CD4-positive, CD25-positive, alpha-beta regulatory T cell (primary cell): ENCODE results near the gene NRP1. TPM values are rescaled to one million over a fixed set of nuclear protein-coding genes. Genes with fewer than 3 reads are reported as not detected.

Source experiments
- ATAC-seq, 2 donors: fragments of 150-1000 bp; cut with Tn5 transposase; one replicate each; pipeline ENCODE4 v1.10.0; 2021; ENCODE audit warnings: low read depth in 2 of 2, moderate number of reproducible peaks in 2 of 2, moderate library complexity in 1 of 2
- DNase-seq, 3 donors: peaks; one replicate each; pipeline versions ENCODE4 v3.0.0 to v3.0.0-alpha.2; 2012 to 2022; ENCODE audit warnings: mixed read lengths in 1 of 3
- H3K27ac ChIP-seq: one replicate; pipeline ENCODE4 v1.7.0; 2013; ENCODE audit warnings: mild to moderate bottlenecking, low read length; ENCODE audit not compliant: insufficient read depth, poor library complexity, severe bottlenecking
- H3K27me3 ChIP-seq: one replicate; pipeline ENCODE4 v1.7.0; 2013; ENCODE audit warnings: low read length; ENCODE audit not compliant: control insufficient read depth, insufficient read depth
- H3K36me3 ChIP-seq: one replicate; pipeline ENCODE4 v1.7.0; 2013; ENCODE audit warnings: mild to moderate bottlenecking, low read length, moderate library complexity; ENCODE audit not compliant: control insufficient read depth, insufficient read depth
- H3K4me1 ChIP-seq: 2 replicates; pipeline ENCODE4 v1.7.0; 2013; ENCODE audit warnings: mild to moderate bottlenecking, low read length; ENCODE audit not compliant: insufficient read depth, control insufficient read depth, poor library complexity, severe bottlenecking
- H3K4me3 ChIP-seq: one replicate; pipeline ENCODE4 v1.7.0; 2013; ENCODE audit warnings: low read depth, mild to moderate bottlenecking, low read length, moderate library complexity
- H3K9me3 ChIP-seq, 2 experiments: 1 replicate in 1 of 2; 2 replicates in 1 of 2; pipeline ENCODE4 v1.7.0; 2013; ENCODE audit warnings: low read length in 2 of 2, mild to moderate bottlenecking in 1 of 2, moderate library complexity in 1 of 2; ENCODE audit not compliant: control insufficient read depth in 2 of 2
- H3K27ac Mint-ChIP-seq, 3 donors: one replicate each; pipeline ENCODE4 v1.8.0; 2020 to 2022; ENCODE audit warnings: mild to moderate bottlenecking in 3 of 3, mixed read lengths in 3 of 3, moderate library complexity in 2 of 3
- H3K27me3 Mint-ChIP-seq: one replicate; pipeline ENCODE4 v1.8.0; 2022; ENCODE audit warnings: mild to moderate bottlenecking, mixed read lengths
- H3K36me3 Mint-ChIP-seq: one replicate; pipeline ENCODE4 v1.8.0; 2020; ENCODE audit warnings: mixed read lengths
- H3K4me1 Mint-ChIP-seq, 4 donors: one replicate each; pipeline ENCODE4 v1.8.0; 2020 to 2022; ENCODE audit warnings: mixed read lengths in 4 of 4, mild to moderate bottlenecking in 1 of 4
- H3K4me3 Mint-ChIP-seq, 4 donors: one replicate each; pipeline ENCODE4 v1.8.0; 2020 to 2022; ENCODE audit warnings: mild to moderate bottlenecking in 4 of 4, mixed read lengths in 4 of 4, moderate library complexity in 3 of 4
- H3K9me3 Mint-ChIP-seq, 7 donors: one replicate each; pipeline ENCODE4 v1.8.0; 2020 to 2022; ENCODE audit warnings: mixed read lengths in 7 of 7, mild to moderate bottlenecking in 3 of 7, moderate library complexity in 2 of 7
- polyA plus RNA-seq, 4 donors: library from polyadenylated mRNA; unstranded; fragments of 300-500 nt; fragmentation: Illumina TruSeq; gene quantifications; one replicate each; pipeline ENCODE4 v1.2.3, GENCODE V29; 2021
- total RNA-seq: library from RNA; stranded (reverse); gene quantifications from one replicate; pipeline ENCODE4 v1.2.3, GENCODE V29; 2022

Gene NRP1
- total and polyA plus RNA-seq, 5 donors from 2014 or later: 0.05 TPM; not detected in 4

DNA sequence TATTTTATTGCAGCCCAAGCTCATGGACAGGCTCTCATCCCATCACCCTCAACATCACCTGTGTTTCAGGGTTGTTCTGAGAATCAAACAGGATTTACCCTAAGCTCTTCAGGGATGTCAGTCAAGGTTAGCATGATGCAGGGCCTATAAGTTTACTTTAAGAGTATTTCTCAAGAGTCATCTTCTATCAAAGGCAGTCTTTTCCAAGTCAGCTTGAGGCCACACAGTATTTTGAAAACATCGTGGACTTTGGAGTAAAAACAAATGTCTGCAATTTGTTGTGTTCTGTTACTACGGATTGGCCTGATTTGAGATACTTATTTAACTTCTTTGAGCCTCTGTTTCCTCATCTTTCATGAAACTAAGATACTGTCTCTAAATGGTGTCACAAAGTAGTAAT is 42.0 kb upstream of the NRP1 start:
- H3K4me3 Mint-ChIP-seq: no peak overlapping the region
- Histone ChIP-seq H3K27ac (no peak overlapping the region), H3K4me1 (no peaks in the 10 kb centered on the region), H3K27me3 (peaks cover 4% of the 10 kb centered on the region), H3K4me3 (no peak overlapping the region), H3K9me3 (no peaks in the 10 kb centered on the region), H3K36me3 (no peaks in the 10 kb centered on the region)
- H3K27me3 Mint-ChIP-seq: peaks cover 11% of the 10 kb centered on the region
- no peaks in the 10 kb centered on the region for H3K4me1 Mint-ChIP-seq
- no peak for DNase-seq
- no peak for ATAC-seq
- no peaks in the 10 kb centered on the region for H3K36me3 Mint-ChIP-seq
- peaks cover 0 to 2% (median 0%) of the 10 kb centered on the region in 7 donors for H3K9me3 Mint-ChIP-seq
- H3K27ac Mint-ChIP-seq: no peak overlapping the region

DNA sequence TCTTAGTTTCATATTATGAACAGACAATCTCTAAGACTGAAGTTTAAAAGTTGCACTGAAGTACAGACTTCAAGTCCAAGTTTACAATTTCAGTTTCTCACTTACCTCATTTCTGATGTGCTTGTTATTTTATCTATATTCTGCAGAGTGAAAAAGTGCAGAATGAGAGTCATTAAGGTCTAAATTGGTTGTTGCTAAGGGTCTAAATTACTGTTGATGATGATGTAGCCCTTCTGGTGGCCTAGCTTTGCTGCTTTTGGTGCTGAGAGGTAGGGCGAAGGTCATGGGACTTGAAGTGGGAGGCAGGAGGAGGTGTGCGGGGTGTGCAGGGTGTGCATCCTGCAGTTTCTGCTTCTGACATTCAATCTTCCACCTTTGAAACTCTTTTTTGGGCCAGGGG is 38.8 kb upstream of the NRP1 start:
- no peaks in the 10 kb centered on the region for H3K4me1 Mint-ChIP-seq
- no peak overlapping the region for H3K27ac ChIP-seq
- ATAC-seq (no peak), DNase-seq (no peak)
- H3K27me3 Mint-ChIP-seq: peaks cover 4% of the 10 kb centered on the region
- H3K9me3 Mint-ChIP-seq: peaks cover 0 to 7% (median 2%) of the 10 kb centered on the region in 7 donors
- H3K36me3 Mint-ChIP-seq: no peaks in the 10 kb centered on the region
- H3K36me3 ChIP-seq: no peaks in the 10 kb centered on the region
- H3K4me1 ChIP-seq: no peaks in the 10 kb centered on the region
- peaks cover 2% of the 10 kb centered on the region for H3K27me3 ChIP-seq
- no peak overlapping the region for H3K27ac Mint-ChIP-seq
- no peak overlapping the region for H3K4me3 ChIP-seq
- H3K4me3 Mint-ChIP-seq: no peak overlapping the region
- H3K9me3 ChIP-seq: no peaks in the 10 kb centered on the region

DNA sequence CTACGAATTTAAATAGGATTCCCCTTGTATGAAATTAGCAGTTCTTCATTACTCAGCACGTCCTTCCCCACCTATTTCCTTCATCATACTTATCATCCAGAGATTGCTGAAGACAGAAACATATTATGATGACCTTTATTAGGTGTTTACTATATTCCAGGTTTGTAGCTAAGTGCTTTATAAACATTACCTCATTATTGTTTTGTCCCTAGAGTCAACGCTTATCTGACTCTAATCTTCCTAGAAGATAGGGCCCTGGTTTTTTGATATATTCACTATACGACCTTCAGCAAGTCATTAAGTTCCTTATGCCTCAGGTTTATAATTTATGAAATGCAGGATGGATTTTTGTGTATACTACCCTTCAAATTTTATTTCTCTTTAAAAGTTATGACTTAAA is 36.8 kb upstream of the NRP1 start:
- no peak overlapping the region for H3K27ac ChIP-seq
- H3K4me3 ChIP-seq: no peak overlapping the region
- Mint-ChIP-seq H3K4me1 (no peaks in the 10 kb centered on the region), H3K9me3 (peaks cover 0 to 12% (median 8%) of the 10 kb centered on the region in 7 donors), H3K4me3 (no peak overlapping the region), H3K27ac (no peak overlapping the region), H3K36me3 (no peaks in the 10 kb centered on the region), H3K27me3 (peaks cover 4% of the 10 kb centered on the region)
- no peak for DNase-seq
- ATAC-seq: no peak
- H3K27me3 ChIP-seq: peaks cover 2% of the 10 kb centered on the region
- no peaks in the 10 kb centered on the region for H3K4me1 ChIP-seq
- peaks cover 0 to 6% of the 10 kb centered on the region in 2 experiments for H3K9me3 ChIP-seq
- H3K36me3 ChIP-seq: no peaks in the 10 kb centered on the region

DNA sequence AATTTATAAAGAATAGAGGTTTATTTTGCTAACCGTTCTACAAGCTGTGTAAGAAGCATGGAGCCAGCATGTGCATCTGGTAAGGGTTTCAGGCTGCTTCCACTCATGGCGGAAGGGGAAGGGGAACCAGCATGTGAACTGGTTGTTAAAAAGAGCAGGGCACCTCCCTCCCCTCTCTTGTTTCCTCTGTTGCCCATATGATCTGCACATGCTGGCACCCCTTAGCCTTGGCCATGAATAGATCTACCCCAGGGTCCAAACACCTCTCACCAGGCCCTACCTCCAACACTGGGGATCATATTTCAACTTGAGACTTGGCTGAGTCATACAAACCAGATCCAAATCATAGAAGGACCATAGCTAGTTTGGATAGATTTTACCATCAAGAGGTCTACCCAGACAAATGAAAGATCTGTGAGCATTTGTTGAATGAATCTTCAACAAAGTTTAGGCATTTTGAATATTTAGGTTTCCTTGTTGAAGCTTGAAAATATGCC is 36.0 kb upstream of the NRP1 start:
- Histone ChIP-seq H3K9me3 (peaks cover 0 to 11% of the 10 kb centered on the region in 2 experiments), H3K27ac (no peak overlapping the region), H3K36me3 (no peaks in the 10 kb centered on the region), H3K27me3 (peaks cover 2% of the 10 kb centered on the region), H3K4me1 (no peaks in the 10 kb centered on the region), H3K4me3 (no peak overlapping the region)
- H3K9me3 Mint-ChIP-seq: peaks cover 0 to 17% (median 8%) of the 10 kb centered on the region in 7 donors
- no peaks in the 10 kb centered on the region for H3K36me3 Mint-ChIP-seq
- H3K4me3 Mint-ChIP-seq: no peak overlapping the region
- no peaks in the 10 kb centered on the region for H3K4me1 Mint-ChIP-seq
- ATAC-seq: no peak
- no peak overlapping the region for H3K27ac Mint-ChIP-seq
- DNase-seq: no peak
- H3K27me3 Mint-ChIP-seq: peaks cover 4% of the 10 kb centered on the region

DNA sequence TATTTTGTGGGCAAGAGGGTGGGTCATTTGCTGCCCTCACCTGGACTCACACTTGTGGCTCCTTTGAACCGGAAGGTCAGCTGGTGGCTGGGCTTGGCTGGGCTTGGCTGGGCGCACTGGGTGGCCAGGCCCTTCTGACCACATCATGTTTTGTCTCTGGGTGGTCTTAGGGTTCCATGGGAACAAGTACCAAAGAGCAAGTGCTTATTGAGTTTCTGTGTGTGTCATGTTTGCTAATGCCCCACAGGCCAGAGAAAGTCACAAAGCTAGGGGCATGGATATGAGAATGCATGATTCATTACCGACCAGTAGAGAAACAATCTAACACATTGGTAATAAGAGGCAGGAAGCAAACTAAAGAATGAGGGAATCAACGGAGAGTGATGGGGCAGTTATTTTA is 33.6 kb upstream of the NRP1 start:
- Mint-ChIP-seq H3K36me3 (no peaks in the 10 kb centered on the region), H3K4me3 (no peak overlapping the region), H3K27ac (no peak overlapping the region), H3K27me3 (peaks cover 4% of the 10 kb centered on the region), H3K9me3 (peaks cover 0 to 17% (median 9%) of the 10 kb centered on the region in 7 donors), H3K4me1 (no peaks in the 10 kb centered on the region)
- ATAC-seq (no peak), DNase-seq (no peak)
- no peak overlapping the region for H3K4me3 ChIP-seq
- H3K36me3 ChIP-seq: no peaks in the 10 kb centered on the region
- H3K4me1 ChIP-seq: no peaks in the 10 kb centered on the region
- no peak overlapping the region for H3K27ac ChIP-seq
- H3K9me3 ChIP-seq: peaks cover 0 to 14% of the 10 kb centered on the region in 2 experiments
- H3K27me3 ChIP-seq: peaks cover 4% of the 10 kb centered on the region

DNA sequence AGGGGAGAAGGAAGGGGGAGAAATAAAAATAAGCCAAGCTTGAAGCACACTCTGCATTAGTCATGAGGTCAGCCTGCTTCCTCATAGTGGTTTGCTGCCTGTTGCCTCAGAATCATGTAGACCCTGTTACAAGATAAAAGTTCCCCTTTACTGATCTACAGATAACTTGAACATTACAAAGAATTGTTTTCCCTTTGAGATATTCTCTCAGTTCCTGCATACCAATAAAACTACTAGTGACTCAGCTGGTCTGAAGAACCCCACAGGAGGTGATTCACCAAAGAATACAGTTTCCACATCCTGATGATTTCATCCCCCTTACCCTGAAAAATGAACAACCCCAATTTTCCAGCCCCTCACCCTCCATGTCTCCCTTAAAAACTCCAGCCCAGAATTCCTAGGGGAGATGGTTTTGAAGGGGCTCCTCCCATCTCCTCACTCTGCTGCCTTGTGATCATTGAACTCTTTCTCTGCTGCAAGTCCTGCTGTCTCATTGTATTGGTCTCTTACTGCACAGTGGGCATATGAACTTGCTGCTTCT is 31.5 kb upstream of the NRP1 start:
- Histone ChIP-seq H3K36me3 (no peaks in the 10 kb centered on the region), H3K27me3 (peaks cover 4% of the 10 kb centered on the region), H3K4me3 (no peak overlapping the region), H3K4me1 (no peaks in the 10 kb centered on the region), H3K27ac (no peak overlapping the region), H3K9me3 (peaks cover 0 to 14% of the 10 kb centered on the region in 2 experiments)
- H3K27ac Mint-ChIP-seq: no peak overlapping the region
- no peaks in the 10 kb centered on the region for H3K36me3 Mint-ChIP-seq
- ATAC-seq (peak; percentile 31 to 40), DNase-seq (peak in 1 of 3 donors; percentile 3)
- H3K4me1 Mint-ChIP-seq: peaks cover 0 to 2% (median 0%) of the 10 kb centered on the region in 4 donors
- H3K9me3 Mint-ChIP-seq: peaks cover 0 to 17% (median 9%) of the 10 kb centered on the region in 7 donors
- H3K4me3 Mint-ChIP-seq: no peak overlapping the region
- peaks cover 5% of the 10 kb centered on the region for H3K27me3 Mint-ChIP-seq

DNA sequence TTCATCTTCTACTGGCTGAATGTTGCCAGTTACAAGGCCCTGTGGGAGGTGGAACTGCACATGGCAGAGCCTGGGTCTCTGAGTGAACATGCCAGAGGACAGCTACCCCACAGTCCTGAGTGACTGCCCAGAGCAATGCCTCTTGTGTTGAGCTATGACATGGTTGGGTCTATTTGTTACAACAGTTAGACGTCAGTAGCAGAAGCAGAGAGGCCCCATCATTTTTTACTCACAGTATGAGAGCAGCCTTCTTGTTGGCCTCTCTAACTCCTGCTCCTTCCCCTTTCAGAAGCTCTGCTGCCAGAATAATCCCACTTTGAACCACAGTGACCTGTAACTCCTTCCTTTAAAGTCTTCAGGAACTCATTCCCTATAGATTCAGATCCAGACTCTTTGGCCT is 30.8 kb upstream of the NRP1 start:
- Histone ChIP-seq H3K9me3 (peaks cover 0 to 14% of the 10 kb centered on the region in 2 experiments), H3K36me3 (no peaks in the 10 kb centered on the region), H3K4me3 (no peak overlapping the region), H3K27ac (no peak overlapping the region), H3K27me3 (peaks cover 4% of the 10 kb centered on the region), H3K4me1 (no peaks in the 10 kb centered on the region)
- Mint-ChIP-seq H3K36me3 (no peaks in the 10 kb centered on the region), H3K27me3 (peaks cover 9% of the 10 kb centered on the region), H3K4me1 (peaks cover 0 to 2% (median 0%) of the 10 kb centered on the region in 4 donors), H3K9me3 (peaks cover 0 to 17% (median 9%) of the 10 kb centered on the region in 7 donors), H3K27ac (no peak overlapping the region), H3K4me3 (no peak overlapping the region)
- no peak for DNase-seq
- no peak for ATAC-seq

DNA sequence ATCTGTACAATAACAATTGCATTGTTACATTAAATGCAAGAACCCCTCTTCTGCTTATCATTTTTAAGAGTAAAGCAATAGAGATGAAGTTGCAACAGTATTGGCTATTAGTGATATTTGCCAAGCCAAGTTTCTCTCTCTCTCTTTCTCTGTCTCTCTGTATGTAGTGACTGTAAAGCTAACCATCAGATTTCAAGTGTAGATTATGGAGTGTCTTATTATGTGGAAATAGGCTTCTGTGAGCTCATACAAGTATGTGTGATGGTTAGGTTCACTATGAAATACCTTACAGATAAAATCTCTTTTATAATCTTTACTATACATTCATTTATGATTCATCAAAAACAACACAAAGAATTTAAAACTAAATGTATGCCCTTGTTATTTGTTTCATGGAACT is 28.6 kb upstream of the NRP1 start:
- H3K9me3 ChIP-seq: peaks cover 0 to 14% of the 10 kb centered on the region in 2 experiments

More for the DNA sequence above, 28.6 kb upstream of the NRP1 start:
- Histone ChIP-seq H3K27ac (no peak overlapping the region), H3K27me3 (peaks cover 2% of the 10 kb centered on the region), H3K36me3 (no peaks in the 10 kb centered on the region), H3K4me3 (no peak overlapping the region), H3K4me1 (no peaks in the 10 kb centered on the region)
- no peak for ATAC-seq
- Mint-ChIP-seq H3K27me3 (peaks cover 16% of the 10 kb centered on the region), H3K4me3 (no peak overlapping the region), H3K36me3 (no peaks in the 10 kb centered on the region), H3K9me3 (peaks cover 0 to 13% (median 3%) of the 10 kb centered on the region in 7 donors), H3K4me1 (peaks cover 0 to 2% (median 0%) of the 10 kb centered on the region in 4 donors), H3K27ac (no peak overlapping the region)
- DNase-seq: no peak
